Activated naive CD8-positive, alpha-beta T cell treated with anti-CD3 and anti-CD28 coated beads, Interleukin-2, amount 50 U/mL, for 24 hours (primary cell): Measurements from ENCODE around the gene RNPC3.
"Not testable (repeated sequence)": the region's sequence is repeated elsewhere in the genome, so short reads cannot be mapped to it uniquely, and the experiment has no call there.

ENCODE experiments used
- ATAC-seq: fragments of 150-1000 bp; cut with Tn5 transposase; one replicate; pipeline ENCODE4 v1.10.0; 2021
- DNase-seq: peaks from one replicate; pipeline ENCODE4 v3.0.0; 2021
- H3K27ac Mint-ChIP-seq: one replicate; pipeline ENCODE4 v1.8.0; 2021; ENCODE audit warnings: mild to moderate bottlenecking, mixed read lengths
- H3K27me3 Mint-ChIP-seq: one replicate; pipeline ENCODE4 v1.8.0; 2021; ENCODE audit warnings: mixed read lengths
- H3K36me3 Mint-ChIP-seq: one replicate; pipeline ENCODE4 v1.8.0; 2021; ENCODE audit warnings: low read depth, mixed read lengths
- H3K4me1 Mint-ChIP-seq: one replicate; pipeline ENCODE4 v1.8.0; 2021; ENCODE audit warnings: mixed read lengths
- H3K4me3 Mint-ChIP-seq: one replicate; pipeline ENCODE4 v1.8.0; 2021; ENCODE audit warnings: mild to moderate bottlenecking, moderate library complexity, mixed read lengths
- H3K9me3 Mint-ChIP-seq: one replicate; pipeline ENCODE4 v1.8.0; 2021; ENCODE audit warnings: mixed read lengths

RNPC3 gene

GRCh38 chr1:103523346-103523745 is 2.2 kb upstream of the RNPC3 start:
- no peak overlapping the region for H3K27ac Mint-ChIP-seq
- ATAC-seq (no peak), DNase-seq (no peak)
- no peaks in the 10 kb centered on the region for H3K27me3 Mint-ChIP-seq
- peaks cover 43% of the 10 kb centered on the region for H3K4me1 Mint-ChIP-seq
- peaks cover 12% of the 10 kb centered on the region for H3K36me3 Mint-ChIP-seq
- H3K4me3 Mint-ChIP-seq, result no peak overlapping the region
- H3K9me3 Mint-ChIP-seq, result no peaks in the 10 kb centered on the region

GRCh38 chr1:103525114-103525606 is 339 bp upstream of the RNPC3 start:
- ATAC-seq (peak; percentile 31), DNase-seq (no peak)
- Mint-ChIP-seq H3K4me1 (peaks cover 56% of the 10 kb centered on the region), H3K27me3 (no peaks in the 10 kb centered on the region), H3K27ac (peak overlapping the region; percentile 74), H3K4me3 (peak overlapping the region; percentile 99), H3K36me3 (peaks cover 27% of the 10 kb centered on the region), H3K9me3 (no peaks in the 10 kb centered on the region)

- peaks cover 48% of the 10 kb centered on the region for H3K36me3 Mint-ChIP-seq
- H3K27me3 Mint-ChIP-seq, result no peaks in the 10 kb centered on the region
- peak overlapping the region; percentile 99 for H3K27ac Mint-ChIP-seq
These were observed 1.8 kb downstream of the RNPC3 start for GRCh38 chr1:103527331-103527730.

GRCh38 chr1:103529746-103530145 is 4.2 kb downstream of the RNPC3 start:
- peaks cover 58% of the 10 kb centered on the region for H3K36me3 Mint-ChIP-seq
- ATAC-seq, result peak; percentile 89
- H3K9me3 Mint-ChIP-seq, result no peaks in the 10 kb centered on the region
- peak overlapping the region; percentile 1 for H3K4me3 Mint-ChIP-seq
- peak; percentile 43 for DNase-seq
- H3K27me3 Mint-ChIP-seq, result no peaks in the 10 kb centered on the region
- peaks cover 77% of the 10 kb centered on the region for H3K4me1 Mint-ChIP-seq
- H3K27ac Mint-ChIP-seq, result peak overlapping the region; percentile 67

More at GRCh38 chr1:103527331-103527730, 1.8 kb downstream of the RNPC3 start:
- no peak for DNase-seq
- ATAC-seq, result no peak
- H3K9me3 Mint-ChIP-seq, result no peaks in the 10 kb centered on the region
- H3K4me3 Mint-ChIP-seq, result peak overlapping the region; percentile 99
- peaks cover 76% of the 10 kb centered on the region for H3K4me1 Mint-ChIP-seq

DNA sequence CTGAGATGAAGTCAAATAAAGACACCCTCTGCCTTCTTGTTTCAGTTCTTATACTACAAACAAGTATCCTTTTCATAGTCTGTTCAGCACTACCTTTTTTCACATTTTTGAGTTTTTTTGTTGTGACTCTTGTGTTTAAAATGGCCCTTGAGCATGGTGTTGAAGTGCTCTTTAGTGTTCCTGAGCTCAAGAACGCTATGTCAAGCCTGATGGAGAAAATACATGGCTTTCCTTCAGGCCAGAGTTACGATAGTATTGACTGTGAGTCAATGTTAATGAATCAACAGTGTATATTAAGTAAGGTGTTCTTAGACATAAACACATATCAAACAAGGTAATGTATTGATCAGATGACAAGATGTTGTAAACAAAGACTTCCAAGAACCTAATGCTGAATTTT is 12.7 kb downstream of the RNPC3 start:
- DNase-seq (no peak), ATAC-seq (no peak)
- H3K27me3 Mint-ChIP-seq, result no peaks in the 10 kb centered on the region
- H3K4me1 Mint-ChIP-seq, result peaks cover 6% of the 10 kb centered on the region
- no peak overlapping the region for H3K4me3 Mint-ChIP-seq
- H3K9me3 Mint-ChIP-seq, result no peaks in the 10 kb centered on the region
- H3K27ac Mint-ChIP-seq, result no peak overlapping the region
- H3K36me3 Mint-ChIP-seq, result peaks cover 51% of the 10 kb centered on the region

DNA sequence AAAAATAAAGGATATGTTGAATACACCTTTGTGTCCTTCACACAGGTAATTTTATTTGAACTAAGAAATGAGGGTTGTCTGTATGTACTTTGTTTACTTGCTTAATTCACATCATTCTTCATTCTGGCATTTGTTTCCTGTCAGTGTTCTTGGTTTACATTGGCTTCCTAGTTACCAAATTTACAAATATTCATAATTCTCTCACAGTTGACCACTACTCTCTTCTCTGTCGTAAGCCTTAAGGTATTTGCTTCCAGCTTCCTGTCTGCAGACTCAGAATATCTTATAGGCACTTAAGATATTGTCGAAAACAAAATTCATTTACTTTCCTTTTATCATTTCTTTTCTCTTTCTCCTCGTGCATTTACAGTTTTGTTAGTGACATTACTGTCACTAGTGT is 15.9 kb downstream of the RNPC3 start:
- Mint-ChIP-seq H3K27ac (no peak overlapping the region), H3K4me1 (no peaks in the 10 kb centered on the region), H3K9me3 (no peaks in the 10 kb centered on the region), H3K36me3 (peaks cover 56% of the 10 kb centered on the region), H3K27me3 (no peaks in the 10 kb centered on the region), H3K4me3 (no peak overlapping the region)
- ATAC-seq (no peak), DNase-seq (no peak)

GRCh38 chr1:103546496-103546895 is 21.0 kb downstream of the RNPC3 start:
- no peaks in the 10 kb centered on the region for H3K27me3 Mint-ChIP-seq
- DNase-seq (no peak), ATAC-seq (no peak)
- peaks cover 52% of the 10 kb centered on the region for H3K36me3 Mint-ChIP-seq
- H3K4me3 Mint-ChIP-seq, result no peak overlapping the region
- no peak overlapping the region for H3K27ac Mint-ChIP-seq
- H3K9me3 Mint-ChIP-seq, result no peaks in the 10 kb centered on the region
- no peaks in the 10 kb centered on the region for H3K4me1 Mint-ChIP-seq

DNA sequence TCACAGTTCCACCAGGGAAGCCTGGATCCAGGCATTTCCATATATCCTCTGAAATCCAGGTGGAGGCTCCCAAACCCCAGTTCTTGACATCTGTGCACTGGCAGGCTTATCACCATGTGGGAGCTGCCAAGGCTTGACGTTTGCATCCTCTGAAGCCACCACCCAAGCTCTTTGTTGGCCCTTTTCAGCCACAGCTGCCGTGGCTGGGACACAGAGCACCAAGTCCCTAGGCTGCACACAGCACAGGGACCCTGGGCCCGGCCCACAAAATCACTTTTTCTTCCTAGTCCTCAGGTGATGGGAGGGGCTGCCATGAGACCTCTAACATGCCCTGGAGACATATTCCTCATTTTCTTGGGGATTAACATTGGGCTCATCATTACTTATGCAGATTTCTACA is 22.3 kb downstream of the RNPC3 start:
- no peaks in the 10 kb centered on the region for H3K4me1 Mint-ChIP-seq
- no peaks in the 10 kb centered on the region for H3K27me3 Mint-ChIP-seq
- H3K9me3 Mint-ChIP-seq, result no peaks in the 10 kb centered on the region
- no peak overlapping the region for H3K27ac Mint-ChIP-seq
- no peak for DNase-seq
- H3K4me3 Mint-ChIP-seq, result no peak overlapping the region
- no peak for ATAC-seq
- H3K36me3 Mint-ChIP-seq, result peaks cover 49% of the 10 kb centered on the region

- Mint-ChIP-seq H3K36me3 (peaks cover 14% of the 10 kb centered on the region), H3K4me1 (peaks cover 7% of the 10 kb centered on the region), H3K9me3 (no peaks in the 10 kb centered on the region), H3K27me3 (no peaks in the 10 kb centered on the region), H3K4me3 (no peak overlapping the region), H3K27ac (no peak overlapping the region)
- DNase-seq (no peak), ATAC-seq (no peak)
These were observed 34.9 kb downstream of the RNPC3 start for GRCh38 chr1:103560427-103560826.

DNA sequence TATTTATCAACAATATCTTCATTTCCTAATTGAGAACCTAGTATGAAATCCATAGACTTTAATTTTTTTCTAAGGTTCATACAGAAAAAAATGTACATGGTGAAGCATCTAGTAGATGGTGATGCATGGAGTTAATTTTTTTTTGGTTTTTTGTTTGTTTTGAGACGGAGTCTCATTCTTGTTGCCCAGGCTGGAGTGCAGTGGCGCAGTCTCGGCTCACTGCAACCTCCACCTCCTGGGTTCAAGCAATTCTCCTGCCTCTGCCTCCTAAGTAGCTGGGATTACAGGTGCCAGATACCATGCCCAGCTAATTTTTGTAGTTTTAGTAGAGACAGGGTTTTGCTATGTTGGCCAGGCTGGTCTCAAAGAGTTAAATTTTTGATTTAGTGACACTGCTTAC is 35.6 kb downstream of the RNPC3 start:
- not testable (repeated sequence) for ATAC-seq, DNase-seq, H3K36me3 Mint-ChIP-seq, H3K9me3 Mint-ChIP-seq, H3K4me1 Mint-ChIP-seq, H3K4me3 Mint-ChIP-seq, H3K27me3 Mint-ChIP-seq, H3K27ac Mint-ChIP-seq

- peaks cover 7% of the 10 kb centered on the region for H3K4me1 Mint-ChIP-seq
- H3K36me3 Mint-ChIP-seq, result peaks cover 4% of the 10 kb centered on the region
- no peaks in the 10 kb centered on the region for H3K9me3 Mint-ChIP-seq
- H3K27me3 Mint-ChIP-seq, result no peaks in the 10 kb centered on the region
- DNase-seq (no peak), ATAC-seq (no peak)
- no peak overlapping the region for H3K4me3 Mint-ChIP-seq
- no peak overlapping the region for H3K27ac Mint-ChIP-seq
These were observed 36.3 kb downstream of the RNPC3 start for GRCh38 chr1:103561643-103562395.

DNA sequence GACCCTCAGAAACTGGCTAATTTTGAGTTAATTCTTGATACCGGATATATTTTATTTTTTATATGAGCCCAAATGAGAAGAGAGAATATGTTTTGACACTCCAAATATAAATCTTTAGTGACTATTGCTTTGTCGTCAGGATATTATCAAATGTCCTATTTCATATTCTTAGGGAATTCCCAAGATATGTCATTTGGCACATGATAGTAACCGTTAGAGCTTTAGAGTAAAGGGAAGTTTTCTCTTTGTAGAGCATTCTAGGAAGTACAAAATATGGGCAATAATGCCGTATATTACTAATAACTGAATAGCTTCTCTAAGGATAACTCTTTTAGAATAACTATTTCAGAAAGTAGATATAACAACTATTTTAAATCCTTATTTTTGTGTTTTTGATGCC is 37.6 kb downstream of the RNPC3 start:
- Mint-ChIP-seq H3K9me3 (no peaks in the 10 kb centered on the region), H3K27me3 (no peaks in the 10 kb centered on the region), H3K4me1 (peaks cover 7% of the 10 kb centered on the region), H3K4me3 (no peak overlapping the region), H3K27ac (no peak overlapping the region), H3K36me3 (peaks cover 3% of the 10 kb centered on the region)
- DNase-seq (no peak), ATAC-seq (no peak)

GRCh38 chr1:103569493-103569892 is 44.0 kb downstream of the RNPC3 start:
- Mint-ChIP-seq H3K9me3 (no peaks in the 10 kb centered on the region), H3K4me1 (no peaks in the 10 kb centered on the region), H3K36me3 (peaks cover 15% of the 10 kb centered on the region)

DNA sequence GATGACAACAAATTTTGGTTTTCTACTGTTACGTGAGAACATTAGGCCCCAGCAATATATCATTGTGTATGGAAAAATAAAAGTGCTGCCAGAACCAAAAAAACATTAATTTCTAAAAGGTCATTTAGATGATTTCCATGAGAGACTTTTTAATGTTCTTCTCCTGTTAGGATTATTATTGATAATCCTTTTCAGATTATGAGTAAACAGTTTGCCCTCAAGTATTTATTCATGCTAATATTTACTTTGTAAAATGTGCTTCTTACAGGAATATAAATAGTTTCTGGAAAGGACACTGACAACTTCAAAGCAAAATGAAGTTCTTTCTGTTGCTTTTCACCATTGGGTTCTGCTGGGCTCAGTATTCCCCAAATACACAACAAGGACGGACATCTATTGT is 45.8 kb downstream of the RNPC3 start, which contains the start of gene AMY2B:
Gene AMY2B (plus strand): TSS at position 301 of the 400 bp plus-strand sequence. CDS start 14 bp downstream, at position 315.
- not testable (repeated sequence) for H3K27me3 Mint-ChIP-seq, ATAC-seq, H3K9me3 Mint-ChIP-seq, H3K4me3 Mint-ChIP-seq, H3K4me1 Mint-ChIP-seq, DNase-seq, H3K27ac Mint-ChIP-seq
- peaks cover 15% of the 10 kb centered on the region for H3K36me3 Mint-ChIP-seq

More at GRCh38 chr1:103569493-103569892, 44.0 kb downstream of the RNPC3 start:
- Mint-ChIP-seq H3K27me3 (no peaks in the 10 kb centered on the region), H3K27ac (no peak overlapping the region), H3K4me3 (no peak overlapping the region)
- ATAC-seq (no peak), DNase-seq (no peak)

DNA sequence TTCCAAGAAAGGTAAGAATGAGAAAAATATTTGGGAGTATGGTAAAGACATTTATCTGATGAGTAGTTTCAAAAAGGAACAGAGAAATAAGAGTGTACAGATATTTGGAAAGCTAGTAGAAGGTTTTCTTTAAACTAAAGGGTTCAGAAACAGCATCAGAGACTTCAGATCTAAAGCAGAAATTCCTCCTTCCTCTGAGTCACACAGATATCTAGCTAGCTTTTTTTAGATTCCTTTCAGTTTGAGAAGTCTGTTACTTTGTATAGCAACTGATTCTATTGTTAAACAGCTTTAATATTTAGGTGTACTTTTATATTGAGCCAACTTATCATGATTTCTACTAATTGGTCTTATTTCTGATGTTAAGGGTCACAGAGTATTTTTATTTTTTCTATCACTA is 50.6 kb downstream of the RNPC3 start:
- ATAC-seq (no peak), DNase-seq (no peak)
- H3K36me3 Mint-ChIP-seq, result peaks cover 12% of the 10 kb centered on the region
- no peak overlapping the region for H3K4me3 Mint-ChIP-seq
- no peak overlapping the region for H3K27ac Mint-ChIP-seq
- H3K27me3 Mint-ChIP-seq, result no peaks in the 10 kb centered on the region
- no peaks in the 10 kb centered on the region for H3K9me3 Mint-ChIP-seq
- H3K4me1 Mint-ChIP-seq, result peaks cover 3% of the 10 kb centered on the region
